Stimulated activated CD4-positive, alpha-beta T cell treated with anti-CD3 and anti-CD28 coated beads, Interleukin-1b, Interleukin-23, amount 100 ng/mL, for 4 hours (primary cell): Measurements from ENCODE around the gene SOAT2.
A peak's percentile ranks its signal among the peaks of the same experiment; 100 is the strongest.

Experiments
- DNase-seq, 2 donors: peaks; one replicate each; pipeline ENCODE4 v3.0.0-alpha.2; 2020; ENCODE audit warnings: low read depth in 2 of 2

SOAT2 gene

DNA sequence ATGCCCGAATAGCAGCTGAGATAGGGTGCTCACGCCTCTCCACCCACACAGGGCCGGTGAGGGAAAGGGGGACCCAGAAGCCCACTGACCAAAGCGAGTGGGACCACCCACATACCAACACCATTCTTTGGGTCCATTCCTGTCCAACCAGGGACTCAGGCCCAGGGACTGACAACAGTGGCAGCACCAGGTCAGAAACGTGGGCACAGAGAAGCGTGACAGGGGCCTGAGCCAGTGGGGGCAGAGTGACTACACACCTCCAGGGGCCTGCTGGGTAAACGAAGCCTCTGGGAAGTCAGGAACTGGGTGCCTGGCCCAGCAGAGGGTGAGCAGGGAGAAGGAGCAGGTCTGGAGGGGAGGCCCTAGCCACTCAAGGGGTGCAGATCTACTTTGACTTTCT, 37.8 kb upstream of the SOAT2 start:
- DNase-seq, result no peak

DNA sequence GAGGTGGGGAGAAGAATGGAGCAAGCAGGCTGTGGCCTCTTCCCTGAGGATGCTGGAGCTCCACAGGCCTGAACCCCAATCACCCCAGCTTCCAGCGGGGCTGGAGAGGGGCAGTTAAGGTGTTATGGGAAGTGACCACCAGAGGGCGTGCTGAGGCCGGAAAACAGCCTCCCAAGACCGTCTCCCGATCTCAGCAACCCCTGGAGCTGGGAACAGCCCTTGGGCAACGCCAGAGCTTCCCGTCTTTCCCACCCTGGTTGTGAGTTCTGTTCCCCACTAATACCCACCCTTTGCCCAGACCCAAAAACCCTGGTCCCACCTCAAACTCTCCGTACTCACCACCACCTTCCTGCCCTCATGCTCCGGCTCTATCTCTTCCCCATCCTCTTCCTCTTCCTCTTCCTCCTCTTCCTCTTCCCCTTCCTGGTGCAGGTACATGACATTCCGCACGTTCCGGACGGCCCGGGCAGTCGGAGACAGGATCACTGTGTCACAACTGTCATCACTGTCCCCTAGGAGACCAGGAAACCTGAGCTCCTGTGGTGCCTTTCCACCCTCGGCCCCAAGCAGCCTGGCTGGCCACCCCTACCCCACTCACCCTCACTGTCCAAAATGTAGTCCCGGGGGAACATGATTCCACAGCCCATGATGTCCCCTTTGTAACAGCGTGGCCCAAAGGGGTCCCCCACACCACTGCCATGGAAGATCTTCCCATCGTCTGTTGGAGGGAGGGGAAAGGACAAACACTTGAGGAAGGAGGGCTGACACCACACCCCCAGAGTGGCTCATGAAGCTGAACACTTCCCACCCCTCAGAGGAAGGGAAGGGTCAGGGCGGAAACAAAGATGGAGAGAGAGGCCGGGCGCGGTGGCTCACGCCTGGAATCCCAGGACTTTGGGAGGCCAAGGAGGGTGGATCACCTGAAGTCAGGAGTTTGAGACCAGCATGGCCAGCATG, 37.0 kb upstream of the SOAT2 start:
- DNase-seq, result peak; percentile 58 to 67

DNA sequence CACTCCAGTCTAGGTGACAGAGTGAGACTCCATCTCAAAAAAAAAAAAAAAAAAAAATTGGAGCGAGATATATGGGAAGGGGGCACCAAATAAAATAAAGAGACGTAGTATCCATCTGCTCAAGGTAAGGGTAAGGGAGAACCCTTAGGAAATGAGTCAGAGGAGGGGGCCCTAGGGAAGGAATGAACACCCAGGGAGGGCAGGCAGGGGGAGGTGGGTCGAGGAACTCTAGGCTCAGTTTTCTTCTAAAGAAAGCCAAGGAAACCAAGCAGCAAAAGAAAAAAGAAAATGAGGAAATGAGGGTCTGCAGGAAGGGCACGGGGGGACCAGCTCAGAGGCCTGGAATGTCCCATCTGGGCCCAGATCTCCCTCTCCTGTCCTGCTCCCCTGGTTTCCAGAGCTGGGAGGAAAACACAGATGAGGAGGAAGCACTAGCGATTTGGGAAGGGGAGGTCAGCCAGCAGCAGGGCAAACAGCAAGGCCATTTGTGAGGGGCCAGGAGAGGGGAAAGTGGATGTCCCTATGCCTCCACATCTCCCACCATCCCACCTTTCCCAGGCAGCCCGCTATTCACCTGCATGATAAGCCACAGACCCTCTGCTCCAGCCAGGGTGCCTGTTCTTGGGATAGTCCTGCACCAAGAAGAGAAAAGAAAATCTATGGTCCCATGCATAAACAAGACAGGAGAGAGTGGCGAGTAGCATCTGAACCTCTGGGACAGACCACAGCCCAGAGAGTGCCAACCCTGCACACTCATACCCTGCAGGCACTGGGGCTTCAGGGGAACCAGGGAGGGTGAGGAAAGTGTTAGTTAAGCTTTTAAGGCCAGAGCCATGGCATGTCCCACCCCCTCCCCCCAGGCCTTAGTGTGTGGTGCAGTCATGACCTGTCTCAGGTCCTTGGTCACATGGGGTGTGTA, 36.0 kb upstream of the SOAT2 start:
- DNase-seq, result no peak

DNA sequence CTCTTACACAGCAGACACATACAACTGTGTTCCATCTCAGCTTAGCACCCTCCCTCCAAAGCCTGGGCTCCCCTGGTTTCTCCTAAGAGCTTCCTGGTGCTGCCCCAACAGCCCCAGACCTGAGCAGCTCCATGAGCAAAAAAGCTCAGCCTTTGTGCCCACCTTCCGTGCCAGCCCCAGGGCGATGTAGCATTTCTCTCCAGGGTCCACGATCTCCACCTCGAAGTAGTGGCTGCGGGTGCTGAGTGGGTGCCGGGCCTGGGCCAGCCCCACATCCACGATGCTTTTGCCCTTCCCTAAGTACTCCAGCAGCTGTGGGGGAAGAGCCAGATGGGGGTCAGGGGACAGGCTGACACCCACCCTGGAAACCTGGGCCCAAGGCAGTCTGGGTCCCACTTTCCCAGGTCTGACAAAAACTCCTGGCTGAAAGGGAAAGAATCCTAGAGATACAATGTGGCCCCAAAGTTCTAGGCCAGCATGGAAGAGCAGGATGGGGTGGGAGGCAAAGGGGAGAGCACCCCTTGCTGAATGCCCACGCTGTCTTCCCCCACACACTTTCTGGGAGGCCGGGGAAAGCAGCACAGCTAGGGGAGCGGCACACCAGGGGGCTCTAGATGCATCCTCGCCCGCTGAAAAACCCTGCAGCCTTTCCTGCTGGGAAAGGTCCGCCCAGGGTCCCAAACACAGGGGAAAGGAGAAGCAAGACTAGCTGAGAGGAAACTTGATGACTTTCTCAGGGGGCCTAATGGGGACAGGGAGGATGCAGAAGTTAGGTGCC, 35.1 kb upstream of the SOAT2 start:
- no peak for DNase-seq

DNA sequence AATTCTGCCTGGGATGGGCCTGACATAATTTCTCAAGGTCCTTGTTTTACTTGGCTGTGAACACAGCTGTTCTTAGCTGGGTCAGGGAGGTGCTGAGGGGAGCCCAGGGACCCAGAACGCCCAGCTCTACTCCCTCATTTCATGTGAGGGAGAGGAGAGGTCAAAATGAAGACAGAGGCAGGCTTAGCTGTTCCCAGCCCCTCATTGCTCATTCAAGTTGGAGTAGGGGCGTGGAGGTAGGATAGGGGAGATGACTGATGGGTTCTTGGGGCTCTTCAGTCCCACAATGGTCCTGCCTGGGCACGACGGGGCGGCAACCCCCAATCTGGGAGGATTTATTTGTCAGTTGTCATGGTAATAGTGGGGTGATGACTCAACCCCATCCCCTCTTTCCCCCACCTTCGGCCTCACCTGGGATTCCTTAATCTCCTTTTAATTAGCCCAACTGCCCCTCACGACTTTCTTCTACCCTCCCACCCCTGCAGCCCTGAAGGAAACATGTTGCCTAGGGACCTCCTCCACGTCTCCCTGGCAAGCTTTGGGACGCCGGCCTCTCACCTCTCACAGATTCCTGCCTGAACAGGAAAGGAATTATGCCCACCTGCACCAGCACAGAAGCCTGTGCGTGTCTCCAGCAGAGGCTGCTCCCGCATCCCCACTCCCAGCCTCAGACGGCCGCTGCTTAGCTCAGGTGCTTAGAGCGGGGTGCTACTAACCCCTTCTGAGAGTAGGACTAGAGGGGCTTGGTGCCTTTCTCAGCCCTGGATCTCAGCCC, 34.3 kb upstream of the SOAT2 start:
- DNase-seq, result no peak

DNA sequence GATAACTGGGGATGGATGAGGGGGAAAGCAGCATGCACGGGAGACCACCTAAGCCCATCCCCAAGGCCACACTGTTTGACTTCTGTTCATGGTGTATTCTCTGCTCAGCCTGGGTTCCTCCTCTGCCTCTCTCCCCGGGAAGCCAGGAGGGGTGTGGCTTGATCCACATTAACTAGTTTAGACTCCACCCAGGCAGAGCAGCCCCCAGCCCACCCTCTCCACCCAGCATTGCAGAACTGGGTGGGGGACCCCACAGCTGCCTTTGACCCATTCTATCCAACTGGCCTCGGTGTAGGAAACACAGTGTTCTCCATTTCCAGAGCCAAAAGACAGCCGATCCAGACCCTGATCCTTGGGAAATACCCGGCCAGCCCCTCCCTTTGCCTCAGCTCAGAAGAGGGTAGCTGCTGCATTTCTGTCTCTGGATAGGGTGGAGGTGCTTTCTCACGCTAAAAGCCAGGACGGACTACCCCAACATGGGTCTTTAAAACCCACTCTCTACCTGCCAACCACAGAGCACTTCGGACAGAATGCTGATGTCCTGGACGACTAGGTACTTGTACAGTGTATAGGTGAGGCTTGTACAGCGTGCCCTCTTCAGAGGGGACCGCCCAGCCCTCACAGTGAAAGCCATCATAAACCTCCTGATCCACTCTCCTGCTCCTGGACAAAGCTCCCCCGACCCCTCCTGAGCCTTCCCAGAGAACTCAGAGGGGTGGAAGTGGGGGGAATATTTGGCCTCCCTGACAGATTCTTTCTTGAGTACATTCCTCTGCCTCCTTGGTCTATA, 33.5 kb upstream of the SOAT2 start:
- no peak for DNase-seq

DNA sequence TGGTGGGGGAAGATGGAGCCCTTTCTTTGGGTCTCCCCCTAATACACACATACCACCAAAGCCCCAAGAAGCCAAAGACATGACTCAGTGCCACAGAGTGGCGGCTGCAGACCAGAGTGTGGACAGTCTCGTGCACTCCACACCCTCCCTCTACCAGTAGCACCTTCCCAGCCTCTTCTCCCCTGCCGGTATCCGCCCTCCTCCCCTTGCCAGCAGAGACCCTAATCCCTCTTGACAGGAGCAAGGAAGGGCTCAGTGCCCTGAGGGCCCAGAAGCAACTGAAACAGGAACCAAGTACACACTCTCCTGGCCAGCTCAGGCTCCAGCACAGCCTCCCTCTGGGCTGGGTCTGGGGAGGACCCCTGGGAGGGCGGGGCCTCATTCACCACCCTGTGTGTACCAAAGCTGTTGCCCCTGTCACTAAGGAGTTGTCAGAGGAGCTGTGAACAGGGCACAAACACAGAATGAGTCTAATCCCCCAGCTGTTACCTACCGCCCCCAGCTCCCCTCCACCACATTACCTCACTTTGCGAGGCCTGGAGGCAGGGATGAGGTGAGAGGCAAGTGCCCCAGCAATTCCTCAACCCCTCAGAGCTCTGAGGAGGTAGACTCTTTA, 32.3 kb upstream of the SOAT2 start:
- DNase-seq, result no peak

DNA sequence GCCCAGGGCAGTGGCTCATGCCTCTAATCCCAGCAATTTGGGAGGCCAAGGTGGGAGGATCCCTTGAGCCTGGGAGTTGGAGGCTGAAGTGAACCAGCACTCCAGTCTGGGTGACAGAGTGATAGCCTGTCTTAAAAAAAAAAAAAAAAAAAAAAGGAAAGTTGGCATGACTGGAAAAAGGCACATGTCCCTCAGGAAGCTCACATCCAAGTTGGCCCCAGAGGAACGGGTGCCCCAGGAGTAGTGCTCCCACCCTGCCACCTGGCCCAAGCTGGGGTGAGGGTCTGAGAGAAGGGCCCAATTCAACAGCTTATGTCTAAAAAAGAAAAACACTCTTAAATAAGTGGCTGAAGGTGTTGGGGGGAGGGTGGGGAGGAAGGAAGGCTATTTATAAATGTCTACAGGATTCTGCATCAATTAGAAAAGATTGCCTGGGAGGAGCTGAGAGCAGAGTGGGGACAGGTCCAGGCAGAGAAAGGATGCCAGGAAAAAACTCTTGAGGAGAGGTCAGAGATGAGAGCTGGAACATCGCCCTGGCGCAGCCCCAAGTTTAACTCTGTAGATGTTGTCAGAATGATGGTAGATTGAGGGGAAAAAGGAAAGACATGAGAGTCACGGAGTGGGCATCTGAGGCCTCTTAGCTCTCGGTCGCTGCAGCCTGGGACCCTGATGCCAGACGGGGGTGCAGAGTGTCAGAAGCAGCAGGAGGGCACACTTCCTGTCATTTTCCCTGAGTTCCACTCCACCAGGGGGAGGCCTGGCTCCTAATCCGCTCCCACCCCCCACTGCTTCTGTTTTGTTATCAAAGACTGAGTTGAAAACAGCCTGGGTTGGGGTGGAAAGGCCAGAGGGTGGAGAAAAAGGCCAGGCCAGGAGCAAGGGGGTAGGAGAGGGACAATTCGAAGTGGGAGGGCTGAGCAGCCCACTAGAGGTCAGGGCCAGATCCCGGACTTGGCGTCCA, 31.4 kb upstream of the SOAT2 start:
- no peak for DNase-seq

DNA sequence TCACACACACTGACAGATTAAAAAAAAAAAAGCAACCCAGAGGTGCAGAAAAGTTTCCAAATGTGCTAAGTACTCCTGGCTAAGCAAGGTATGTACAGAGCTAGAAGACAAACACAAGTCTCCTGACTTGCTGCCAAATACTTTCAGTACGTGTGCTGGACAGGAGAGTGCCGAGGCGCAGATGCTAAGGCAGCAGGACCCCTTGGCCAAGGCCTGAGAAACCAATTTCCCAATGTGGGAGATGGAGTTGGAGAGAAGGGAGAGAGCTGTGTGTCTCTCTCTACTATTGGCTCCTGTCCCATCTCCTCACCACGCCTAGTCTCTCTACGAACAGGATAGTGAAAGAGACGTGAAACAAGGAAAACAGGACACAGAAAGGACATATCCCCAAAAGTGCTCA, 29.4 kb upstream of the SOAT2 start:
- DNase-seq, result no peak

DNA sequence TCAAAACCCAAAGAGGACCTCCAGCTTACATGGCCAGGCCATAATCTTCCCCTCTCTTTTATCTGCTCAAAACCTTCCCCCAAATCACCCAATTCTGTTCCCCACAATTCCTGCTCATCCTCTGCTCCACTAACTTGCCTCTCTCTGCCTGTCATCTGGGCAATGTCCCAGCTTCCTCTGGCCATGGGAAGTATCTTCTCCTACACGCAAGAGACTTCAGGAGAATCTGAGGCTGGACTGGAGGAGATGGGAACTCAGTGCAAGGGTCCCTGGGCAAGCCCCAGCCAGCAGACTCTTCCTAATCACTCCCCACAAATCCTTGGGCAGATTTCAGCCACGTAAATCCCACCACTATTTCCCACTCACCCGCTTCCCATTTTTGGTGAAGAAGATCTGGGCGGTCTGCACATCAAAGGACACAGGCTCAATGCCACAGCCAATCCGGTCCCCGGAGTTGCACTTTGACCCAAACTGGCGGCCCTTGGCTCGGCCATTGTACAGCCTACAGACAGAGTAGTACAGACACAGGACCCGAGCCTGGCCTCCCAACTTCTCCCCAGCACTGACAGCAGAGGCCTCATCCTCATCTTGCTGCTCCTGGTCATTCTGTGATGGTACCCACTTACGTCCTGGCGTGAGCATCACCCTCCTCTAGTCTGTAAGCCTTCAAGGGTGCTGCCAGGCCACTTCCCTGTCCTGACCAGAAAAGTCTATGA, 28.8 kb upstream of the SOAT2 start:
- DNase-seq, result no peak

DNA sequence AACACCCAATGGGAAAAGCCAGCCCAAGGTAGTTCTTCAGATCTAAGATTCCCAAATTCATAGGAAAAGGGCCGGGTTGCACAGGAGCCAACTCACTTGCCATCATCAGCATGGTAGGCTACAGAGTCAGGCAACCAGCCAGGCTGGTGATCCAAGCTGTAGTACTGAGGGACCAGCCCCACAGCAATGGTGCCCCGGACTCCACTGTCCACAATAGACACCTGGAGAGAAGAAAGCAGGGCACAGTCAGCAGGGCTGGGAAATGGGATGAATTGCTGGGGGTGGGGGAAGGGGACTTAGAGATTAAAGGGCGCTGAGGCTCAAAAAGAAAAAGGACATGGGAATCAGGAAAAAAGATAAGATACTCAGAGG, 28.3 kb upstream of the SOAT2 start:
- no peak for DNase-seq

DNA sequence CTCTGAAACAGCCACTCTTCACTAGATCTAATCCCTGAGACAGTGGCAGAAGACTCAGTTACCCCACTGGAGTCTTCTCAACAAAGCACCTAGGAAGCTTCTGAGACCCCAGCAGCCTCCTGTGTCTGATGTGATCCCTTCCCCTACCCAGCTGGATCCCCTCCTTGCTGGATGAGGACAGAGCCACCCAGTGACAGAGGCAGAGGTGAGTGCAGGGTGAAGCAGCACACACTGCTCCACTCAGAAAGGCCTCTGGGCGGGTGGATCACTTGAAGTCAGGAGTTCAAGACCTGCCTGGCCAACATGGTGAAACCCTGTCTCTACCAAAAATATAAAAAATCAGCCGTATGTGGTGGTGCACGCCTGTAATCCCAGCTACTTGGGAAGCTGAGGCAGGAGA, 26.8 kb upstream of the SOAT2 start:
- no peak for DNase-seq

DNA sequence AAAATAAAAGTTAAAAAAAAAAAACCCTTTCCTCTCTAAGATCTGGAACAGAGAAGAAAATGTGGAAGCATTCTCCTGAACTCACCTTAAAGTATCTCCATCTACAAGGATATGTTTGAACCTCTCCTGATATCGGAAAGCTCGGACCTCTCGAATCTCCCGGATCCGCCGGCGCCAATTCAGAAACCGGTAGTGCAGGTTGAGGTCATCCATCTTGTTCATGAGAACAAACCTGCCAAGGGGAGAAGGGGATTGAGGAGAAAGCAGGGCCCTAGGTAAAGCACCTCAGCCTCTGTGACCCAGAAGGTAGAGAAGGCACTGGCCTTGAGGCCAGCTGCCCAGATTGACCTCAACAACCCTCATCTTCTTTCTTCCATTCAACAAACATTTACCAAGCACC, 26.3 kb upstream of the SOAT2 start:
- no peak for DNase-seq

DNA sequence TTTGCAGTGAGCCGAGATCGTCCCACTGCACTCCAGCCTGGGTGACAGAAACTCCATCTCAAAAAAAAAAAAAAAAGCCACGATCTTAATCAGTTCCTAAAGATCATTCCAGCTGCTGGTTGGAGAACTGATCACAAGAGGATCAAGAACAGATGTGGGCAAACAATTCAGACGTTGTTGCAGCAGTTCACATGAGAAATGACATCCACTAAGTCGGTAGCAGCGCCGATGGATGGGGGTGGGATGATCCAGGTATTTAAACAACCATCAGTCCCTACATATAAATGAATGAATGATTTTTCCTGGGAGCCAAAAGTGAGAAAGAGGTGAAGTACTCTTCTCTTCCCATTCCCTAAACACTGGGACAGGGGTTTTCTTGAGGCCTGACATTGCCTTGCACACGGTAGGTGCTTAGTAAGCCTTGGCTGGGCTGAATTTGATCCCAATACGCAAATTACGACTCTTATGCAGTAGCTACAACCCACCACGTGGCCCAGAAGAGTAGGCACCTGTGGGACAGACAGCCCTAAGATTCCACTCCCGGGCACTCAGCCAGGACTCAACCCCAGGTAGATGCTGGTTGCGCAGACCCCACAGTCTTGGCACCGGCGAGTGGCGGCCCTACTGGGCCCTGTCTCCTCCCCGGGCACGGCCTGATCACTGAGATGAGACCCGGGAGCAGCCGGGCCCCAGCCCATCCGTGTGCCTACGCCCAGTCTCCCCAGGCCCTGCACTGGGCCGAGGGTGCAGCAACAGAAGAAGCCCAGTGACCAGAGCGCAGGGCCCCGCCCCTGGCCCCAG, 24.7 kb upstream of the SOAT2 start:
- DNase-seq, result peak in 1 of 2 donors; percentile 22

DNA sequence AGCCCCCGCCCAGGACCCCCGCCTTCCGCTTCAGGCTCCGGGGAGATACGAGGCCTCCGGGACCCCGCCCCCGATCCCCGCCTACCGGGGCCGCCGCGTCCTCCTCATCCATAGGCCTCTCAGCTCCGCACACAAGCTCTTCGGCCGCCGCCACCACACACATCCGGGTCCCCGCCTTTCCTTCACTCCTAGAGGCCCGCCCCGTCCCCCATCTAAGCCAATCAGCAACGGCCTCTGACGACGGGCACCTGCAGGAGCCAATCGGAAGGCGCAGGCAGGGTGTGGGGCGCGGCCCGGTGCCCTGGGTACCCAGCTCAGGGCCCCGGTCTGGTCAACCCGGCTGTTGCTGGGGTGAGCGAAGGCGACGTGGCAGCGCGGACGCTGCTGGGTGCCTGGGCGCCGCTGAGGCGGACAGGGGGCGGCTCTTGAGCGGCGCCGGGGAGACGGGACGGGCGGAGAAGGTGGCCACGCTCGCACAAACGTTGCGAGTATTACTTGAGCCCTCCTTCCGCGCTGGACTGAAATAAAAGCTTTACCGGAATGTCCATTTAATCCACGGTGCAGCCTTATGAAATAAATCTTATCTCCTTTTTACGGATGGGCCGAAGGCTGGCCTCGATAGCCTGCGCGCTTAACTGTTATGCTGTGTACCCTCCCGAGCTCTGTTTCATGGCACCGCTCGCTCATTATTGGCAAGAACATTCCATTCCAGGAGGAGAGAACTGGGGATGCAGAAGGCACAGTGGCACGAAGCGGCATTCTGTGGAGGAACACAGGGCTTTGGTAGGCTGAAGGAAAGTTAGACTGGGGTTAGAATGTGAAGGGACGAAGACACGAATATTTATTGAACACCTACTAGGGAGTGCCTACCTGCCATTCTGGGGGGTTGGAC, 23.8 kb upstream of the SOAT2 start, which contains the start of gene SPRYD3:
Gene SPRYD3 (minus strand): TSS at position 165 of the 892 bp plus-strand sequence. CDS start 57 bp downstream, at position 108.
- peak; percentile 93 to 95 for DNase-seq

DNA sequence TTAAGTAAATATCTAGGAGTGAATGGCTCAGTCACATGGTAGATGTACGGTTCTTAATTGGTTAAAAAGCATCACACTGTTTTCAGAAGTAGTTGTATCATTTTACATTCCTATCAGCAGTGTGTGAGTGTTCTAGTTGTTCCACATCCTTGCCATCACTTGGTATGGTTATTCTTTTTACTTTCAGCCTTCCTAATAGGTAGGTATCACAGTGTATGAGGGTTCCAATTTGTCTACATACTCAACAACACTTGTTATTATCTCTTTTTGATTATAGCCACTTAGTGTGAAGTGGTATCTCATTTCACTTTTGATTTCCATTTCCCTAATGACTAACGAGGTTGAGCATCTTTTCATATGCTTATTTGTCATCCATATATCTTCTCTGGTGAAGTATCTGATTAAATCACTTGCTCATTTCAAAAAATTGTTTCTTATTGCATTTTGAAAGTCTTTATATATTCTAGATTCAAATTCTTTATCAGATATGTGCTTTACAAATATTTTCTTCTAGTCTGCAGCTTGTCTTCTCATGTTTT, 20.6 kb upstream of the SOAT2 start:
- DNase-seq, result no peak
